ENCODE data around the gene CEBPA.

GRCh38 chr19:33348301-33349010 lies 46.1 kb upstream of the CEBPA start:
- TF ChIP-seq CTCF (IDR thresholded peaks at IDR 0.05 in 8 of 11, conservative IDR thresholded peaks at IDR 0.05 in 3 of 11): no peak
- no peak for TF ChIP-seq POLR2AphosphoS5 (IDR thresholded peaks at IDR 0.05)
- no peak for TF ChIP-seq POLR2A (IDR thresholded peaks at IDR 0.05)

Data from spleen (tissue), 7 donors.